OCI-LY1 (cell line): Measurements from ENCODE around the gene CDH13.

ENCODE experiments used
- H2AFZ ChIP-seq: fragments of 200-600 bp; sonication (generic), shearing (Covaris generic); 2 replicates; pipeline ENCODE4 v1.6.0; 2014; ENCODE audit warnings: antibody characterized with exemption, mild to moderate bottlenecking, low read length
- H3F3A ChIP-seq: fragments of 200-600 bp; sonication (generic), shearing (Covaris generic); 2 replicates; pipeline ENCODE4 v1.6.0; 2014; ENCODE audit warnings: mild to moderate bottlenecking, antibody characterized with exemption, low read length, moderate library complexity; ENCODE audit not compliant: insufficient read depth
- H3K27ac ChIP-seq: fragments of 200-600 bp; sonication (generic); 2 replicates; pipeline ENCODE4 v1.5.1; 2014; ENCODE audit warnings: low read length, mixed run types, mild to moderate bottlenecking, low read depth; ENCODE audit not compliant: poor library complexity, severe bottlenecking
- H3K27me3 ChIP-seq: fragments of 200-600 bp; sonication (generic); 2 replicates; pipeline ENCODE4 v1.6.0; 2014; ENCODE audit warnings: antibody characterized with exemption, mild to moderate bottlenecking, low read length, moderate library complexity; ENCODE audit not compliant: insufficient read depth
- H3K36me3 ChIP-seq: fragments of 200-600 bp; sonication (generic); 2 replicates; pipeline ENCODE4 v1.6.1; 2014; ENCODE audit warnings: mild to moderate bottlenecking, antibody characterized with exemption, low read length, moderate library complexity, mixed read lengths; ENCODE audit not compliant: insufficient read depth
- H3K4me1 ChIP-seq: fragments of 200-600 bp; sonication (generic); 2 replicates; pipeline ENCODE4 v1.5.1; 2014; ENCODE audit warnings: mild to moderate bottlenecking, low read length, moderate library complexity; ENCODE audit not compliant: insufficient read depth, severe bottlenecking
- H3K4me2 ChIP-seq: fragments of 200-600 bp; sonication (generic), shearing (Covaris generic); 2 replicates; pipeline ENCODE4 v1.6.1; 2014; ENCODE audit warnings: low read length
- H3K4me3 ChIP-seq: fragments of 200-600 bp; sonication (generic); 2 replicates; pipeline ENCODE4 v1.5.1; 2014; ENCODE audit warnings: low read length, low read depth, mild to moderate bottlenecking, mixed read lengths; ENCODE audit not compliant: poor library complexity, severe bottlenecking
- H3K79me2 ChIP-seq: fragments of 200-600 bp; shearing (Covaris generic); 2 replicates; pipeline ENCODE4 v1.6.1; 2016; ENCODE audit warnings: mixed run types, low read length, mixed read lengths; ENCODE audit not compliant: insufficient read depth
- H3K9ac ChIP-seq: fragments of 200-600 bp; sonication (generic), shearing (Covaris generic); 2 replicates; pipeline ENCODE4 v1.6.1; 2014; ENCODE audit warnings: mild to moderate bottlenecking, low read length, mixed read lengths
- H3K9me2 ChIP-seq: fragments of 200-600 bp; sonication (generic), shearing (Covaris generic); 2 replicates; pipeline ENCODE4 v1.6.1; 2014; ENCODE audit warnings: low read depth, mild to moderate bottlenecking, low read length, mixed read lengths
- H3K9me3 ChIP-seq: fragments of 200-600 bp; shearing (Covaris generic); 2 replicates; pipeline ENCODE4 v1.6.1; 2014; ENCODE audit warnings: low read length, mixed read lengths
- H4K20me1 ChIP-seq: fragments of 200-600 bp; sonication (generic), shearing (Covaris generic); 2 replicates; pipeline ENCODE4 v1.6.0; 2016; ENCODE audit warnings: mild to moderate bottlenecking, low read length; ENCODE audit not compliant: insufficient read depth
- EZH2 ChIP-seq: fragments of 200-600 bp; sonication (generic), shearing (Covaris generic); IDR thresholded peaks from 2 replicates; pipeline ENCODE4 v1.8.0; 2017; ENCODE audit warnings: borderline replicate concordance, mixed run types, mild to moderate bottlenecking, antibody characterized with exemption, low read length, moderate library complexity, mixed read lengths
- TF ChIP-seq, protein P1 (sequence below): fragments of 200-600 bp; sonication (generic), shearing (Covaris generic); IDR thresholded peaks from 2 replicates; pipeline ENCODE4 v1.5.1; 2017; ENCODE audit warnings: mild to moderate bottlenecking, antibody characterized with exemption, low read length, moderate library complexity, mixed read lengths

CDH13 gene

DNA sequence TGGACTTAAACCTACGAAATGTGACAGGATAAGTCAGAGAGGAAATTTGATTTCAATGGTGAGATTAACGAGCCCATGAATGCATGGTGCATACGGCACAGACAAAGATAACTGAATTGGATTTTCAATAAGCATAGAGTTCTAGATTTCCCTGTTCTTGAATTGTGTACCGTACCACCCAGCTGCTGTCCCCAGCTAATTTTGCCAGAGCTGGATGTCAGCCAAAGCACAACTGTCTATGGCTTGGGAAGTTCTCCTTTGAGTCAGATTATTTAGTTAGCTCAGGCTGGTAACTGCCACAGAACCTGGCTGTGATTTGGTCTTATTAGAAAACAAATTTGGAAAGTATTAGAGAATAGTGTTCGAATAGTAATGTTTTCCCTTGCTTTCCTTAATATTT, 143.1 kb downstream of the CDH13 start:
- Histone ChIP-seq H3K9me3 (no peaks in the 10 kb centered on the region), H3K27me3 (no peaks in the 10 kb centered on the region), H3K4me1 (no peaks in the 10 kb centered on the region), H3K4me2 (no peak overlapping the region), H3K9me2 (no peaks in the 10 kb centered on the region), H3K4me3 (no peak overlapping the region), H3K9ac (no peak overlapping the region), H2AFZ (no peak overlapping the region), H3F3A (no peaks in the 10 kb centered on the region), H3K36me3 (no peaks in the 10 kb centered on the region), H3K27ac (no peak overlapping the region), H3K79me2 (no peaks in the 10 kb centered on the region), H4K20me1 (no peaks in the 10 kb centered on the region)
- TF ChIP-seq, protein P1, sequence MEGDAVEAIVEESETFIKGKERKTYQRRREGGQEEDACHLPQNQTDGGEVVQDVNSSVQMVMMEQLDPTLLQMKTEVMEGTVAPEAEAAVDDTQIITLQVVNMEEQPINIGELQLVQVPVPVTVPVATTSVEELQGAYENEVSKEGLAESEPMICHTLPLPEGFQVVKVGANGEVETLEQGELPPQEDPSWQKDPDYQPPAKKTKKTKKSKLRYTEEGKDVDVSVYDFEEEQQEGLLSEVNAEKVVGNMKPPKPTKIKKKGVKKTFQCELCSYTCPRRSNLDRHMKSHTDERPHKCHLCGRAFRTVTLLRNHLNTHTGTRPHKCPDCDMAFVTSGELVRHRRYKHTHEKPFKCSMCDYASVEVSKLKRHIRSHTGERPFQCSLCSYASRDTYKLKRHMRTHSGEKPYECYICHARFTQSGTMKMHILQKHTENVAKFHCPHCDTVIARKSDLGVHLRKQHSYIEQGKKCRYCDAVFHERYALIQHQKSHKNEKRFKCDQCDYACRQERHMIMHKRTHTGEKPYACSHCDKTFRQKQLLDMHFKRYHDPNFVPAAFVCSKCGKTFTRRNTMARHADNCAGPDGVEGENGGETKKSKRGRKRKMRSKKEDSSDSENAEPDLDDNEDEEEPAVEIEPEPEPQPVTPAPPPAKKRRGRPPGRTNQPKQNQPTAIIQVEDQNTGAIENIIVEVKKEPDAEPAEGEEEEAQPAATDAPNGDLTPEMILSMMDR = no peak
- TF ChIP-seq EZH2 = no peak

DNA sequence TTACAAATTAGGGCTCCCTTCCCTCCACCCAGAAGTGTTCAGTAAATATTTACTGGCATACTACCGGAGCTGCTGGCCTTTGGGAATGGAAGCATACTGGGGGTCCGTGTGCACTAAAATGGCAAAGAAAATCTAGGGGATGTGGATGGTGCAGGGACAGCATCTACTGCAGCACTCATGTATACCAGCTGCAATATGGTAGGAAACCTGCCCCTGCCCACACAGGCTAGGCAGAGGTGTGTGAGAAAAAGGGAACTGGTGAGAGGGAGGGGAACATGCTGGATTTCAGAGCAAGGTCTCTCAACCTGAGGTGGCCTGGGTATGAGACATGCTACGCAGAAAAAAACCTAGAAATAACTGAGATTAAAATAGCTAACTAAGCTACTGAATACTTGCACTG, 145.4 kb downstream of the CDH13 start:
- Histone ChIP-seq H3F3A (no peaks in the 10 kb centered on the region), H3K9ac (no peak overlapping the region), H3K79me2 (no peaks in the 10 kb centered on the region), H3K9me3 (no peaks in the 10 kb centered on the region), H3K4me3 (no peak overlapping the region), H3K9me2 (no peaks in the 10 kb centered on the region), H3K4me2 (no peak overlapping the region), H3K36me3 (no peaks in the 10 kb centered on the region), H3K27ac (no peak overlapping the region), H3K27me3 (no peaks in the 10 kb centered on the region), H4K20me1 (no peaks in the 10 kb centered on the region), H3K4me1 (no peaks in the 10 kb centered on the region), H2AFZ (no peak overlapping the region)
- TF ChIP-seq, protein P1 = no peak
- TF ChIP-seq EZH2 = no peak

DNA sequence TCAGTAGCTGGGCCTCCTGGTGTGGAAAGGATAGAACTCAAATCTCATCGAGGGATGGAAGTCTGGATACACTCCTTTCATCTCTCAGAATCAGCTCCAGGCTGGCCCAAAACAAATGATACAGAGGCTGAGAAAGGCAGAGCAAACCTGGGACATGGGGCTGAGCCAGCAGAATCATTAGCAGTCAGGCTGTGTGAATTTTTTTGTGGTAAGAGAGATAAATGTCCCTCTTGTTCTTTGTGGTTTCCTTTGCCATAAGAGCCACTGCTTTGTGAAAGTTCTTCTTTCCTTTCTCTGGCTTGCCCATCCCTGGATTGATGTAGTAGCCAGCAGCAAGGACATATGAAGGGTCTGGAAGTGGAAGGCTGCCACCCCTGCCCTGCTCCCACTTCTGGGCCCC, 146.2 kb downstream of the CDH13 start:
- Histone ChIP-seq H2AFZ (no peak overlapping the region), H3K9me2 (no peaks in the 10 kb centered on the region), H3K4me3 (no peak overlapping the region), H3K36me3 (no peaks in the 10 kb centered on the region), H3K79me2 (no peaks in the 10 kb centered on the region), H3K4me1 (no peaks in the 10 kb centered on the region), H3K27ac (no peak overlapping the region), H3K27me3 (no peaks in the 10 kb centered on the region), H3K9me3 (no peaks in the 10 kb centered on the region), H4K20me1 (no peaks in the 10 kb centered on the region), H3K4me2 (no peak overlapping the region), H3K9ac (no peak overlapping the region), H3F3A (no peaks in the 10 kb centered on the region)
- TF ChIP-seq, protein P1 = no peak
- TF ChIP-seq EZH2 = no peak
